ENCODE data around the gene ATP5F1A.

GRCh38 chr18:46095532-46095931 lies 2.6 kb downstream of the ATP5F1A start:
- TF ChIP-seq CTCF (IDR thresholded peaks at IDR 0.05; ENCODE audit: low read depth, low read length, missing input control) (no peak), REST (IDR thresholded peaks at IDR 0.05) (no peak), RAD21 (IDR thresholded peaks at IDR 0.05) (no peak), TAF1 (conservative IDR thresholded peaks at IDR 0.05) (no peak)

Data from liver (tissue), 3 donors.